HEK293 (cell line): ENCODE measurements around the gene RNF11.

Experiments used
- CTCF ChIA-PET: fragments of 350-600 bp; formaldehyde crosslinking; extraction: SDS; loops from one replicate; lab custom pipeline; 2021; ENCODE audit warnings: antibody characterized with exemption; lab: Yijun Ruan, JAX
- POLR2A ChIA-PET: fragments of 300-600 bp; formaldehyde crosslinking; extraction: SDS; loops from one replicate; lab custom pipeline; 2020; ENCODE audit warnings: antibody characterized with exemption, inconsistent platforms; lab: Yijun Ruan, JAX
- H3K27ac ChIP-seq: fragments of 200-500 bp; sonication (Bioruptor generic); 2 replicates; pipeline ENCODE4 v1.5.1; 2014; ENCODE audit warnings: low read depth, low read length, control low read depth, inconsistent platforms; ENCODE audit errors: extremely low read depth
- H3K36me3 ChIP-seq, 2 experiments: fragments of 200-500 bp in 1 of 2; sonication (Bioruptor generic) in 1 of 2; 1 replicate in 1 of 2; 2 replicates in 1 of 2; pipeline ENCODE4 v1.5.1; 2014 to 2017; ENCODE audit warnings: inconsistent platforms in 2 of 2, low read length in 2 of 2; ENCODE audit not compliant: control insufficient read depth in 2 of 2, insufficient read depth in 1 of 2
- H3K4me1 ChIP-seq: fragments of 200-500 bp; sonication (Bioruptor generic); 2 replicates; pipeline ENCODE4 v1.5.1; 2014; ENCODE audit warnings: mild to moderate bottlenecking, low read length, inconsistent platforms; ENCODE audit not compliant: control insufficient read depth, insufficient read depth
- H3K4me3 ChIP-seq: 2 replicates; pipeline ENCODE4 v1.5.1; 2011; ENCODE audit warnings: low read depth, mild to moderate bottlenecking, control low read depth, low read length, moderate library complexity
- H3K9me3 ChIP-seq: fragments of 200-500 bp; sonication (Bioruptor generic); 2 replicates; pipeline ENCODE4 v1.5.1; 2014; ENCODE audit warnings: low read depth, low read length, inconsistent platforms; ENCODE audit not compliant: control insufficient read depth, insufficient read depth
- BCL11A ChIP-seq: fragments of 450-650 bp; formaldehyde crosslinking; IDR thresholded peaks from 2 replicates; pipeline ENCODE4 v1.5.1; 2016; ENCODE audit warnings: low read depth, missing biosample characterization, missing genetic modification characterization
- BCL11B ChIP-seq: fragments of 450-650 bp; formaldehyde crosslinking; IDR thresholded peaks from 2 replicates; pipeline ENCODE4 v1.5.1; 2016; ENCODE audit warnings: low read depth, missing biosample characterization, missing genetic modification characterization
- GFI1B ChIP-seq: fragments of 450-650 bp; formaldehyde crosslinking; IDR thresholded peaks from 2 replicates; pipeline ENCODE4 v1.5.1; 2016; ENCODE audit warnings: missing biosample characterization, missing genetic modification characterization
- OVOL3 ChIP-seq: fragments of 450-650 bp; formaldehyde crosslinking; IDR thresholded peaks from 2 replicates; pipeline ENCODE4 v1.5.1; 2016; ENCODE audit warnings: missing biosample characterization, missing genetic modification characterization
- REPIN1 ChIP-seq: fragments of 450-650 bp; formaldehyde crosslinking; IDR thresholded peaks from 2 replicates; pipeline ENCODE4 v1.5.1; 2017; ENCODE audit warnings: missing biosample characterization, missing genetic modification characterization, low read depth
- ZBTB48 ChIP-seq: fragments of 450-650 bp; formaldehyde crosslinking; IDR thresholded peaks from 2 replicates; pipeline ENCODE4 v1.5.1; 2016; ENCODE audit warnings: missing biosample characterization, missing genetic modification characterization
- ZNF114 ChIP-seq: fragments of 450-650 bp; formaldehyde crosslinking; IDR thresholded peaks from 2 replicates; pipeline ENCODE4 v1.5.0; 2017; ENCODE audit warnings: missing biosample characterization, missing genetic modification characterization
- ZNF274 ChIP-seq, 2 experiments: fragments of 200-500 bp in 1 of 2; fragments of 450-650 bp in 1 of 2; sonication (Bioruptor generic) in 1 of 2; formaldehyde crosslinking in 1 of 2; IDR thresholded peaks; 2 replicates each; pipeline versions ENCODE4 v1.5.1 to v1.6.1; 2014 to 2016; ENCODE audit warnings: borderline replicate concordance in 1 of 2, inconsistent platforms in 1 of 2, low read length in 1 of 2, missing biosample characterization in 1 of 2, missing genetic modification characterization in 1 of 2
- ZNF626 ChIP-seq: fragments of 450-650 bp; sonication (Bioruptor Pico); formaldehyde crosslinking; IDR thresholded peaks from 2 replicates; pipeline ENCODE4 v1.5.1; 2018; ENCODE audit warnings: missing biosample characterization, missing genetic modification characterization, inconsistent platforms
- ZNF707 ChIP-seq: fragments of 450-650 bp; formaldehyde crosslinking; IDR thresholded peaks from 2 replicates; pipeline ENCODE4 v1.5.1; 2016; ENCODE audit warnings: missing biosample characterization, missing genetic modification characterization
- ZSCAN16 ChIP-seq: fragments of 450-650 bp; formaldehyde crosslinking; IDR thresholded peaks from 2 replicates; pipeline ENCODE4 v1.5.1; 2016; ENCODE audit warnings: missing biosample characterization, missing genetic modification characterization
- ZSCAN23 ChIP-seq: fragments of 450-650 bp; formaldehyde crosslinking; IDR thresholded peaks from 2 replicates; pipeline ENCODE4 v1.5.1; 2016; ENCODE audit warnings: missing biosample characterization, missing genetic modification characterization
- ZXDB ChIP-seq: fragments of 450-650 bp; formaldehyde crosslinking; IDR thresholded peaks from 2 replicates; pipeline ENCODE4 v1.5.1; 2016; ENCODE audit warnings: missing biosample characterization, missing genetic modification characterization
- TF ChIP-seq, protein P1 (sequence below): fragments of 450-650 bp; formaldehyde crosslinking; IDR thresholded peaks from 2 replicates; pipeline ENCODE4 v1.5.1; 2016; ENCODE audit warnings: missing biosample characterization, missing genetic modification characterization
- TF ChIP-seq, protein P2 (sequence below): fragments of 450-650 bp; formaldehyde crosslinking; IDR thresholded peaks from 2 replicates; pipeline ENCODE4 v1.5.1; 2016; ENCODE audit warnings: missing biosample characterization, missing genetic modification characterization, low read depth
- TF ChIP-seq, protein P3 (sequence below): fragments of 450-650 bp; formaldehyde crosslinking; IDR thresholded peaks from 2 replicates; pipeline ENCODE4 v1.5.1; 2016; ENCODE audit warnings: missing biosample characterization, missing genetic modification characterization
- TF ChIP-seq, protein P4 (sequence below): fragments of 450-650 bp; formaldehyde crosslinking; IDR thresholded peaks from 2 replicates; pipeline ENCODE4 v1.5.1; 2016; ENCODE audit warnings: missing biosample characterization, missing genetic modification characterization
- TF ChIP-seq, protein P5 (sequence below): fragments of 450-650 bp; formaldehyde crosslinking; IDR thresholded peaks from 2 replicates; pipeline ENCODE4 v1.5.1; 2016; ENCODE audit warnings: missing biosample characterization, missing genetic modification characterization

RNF11 gene

DNA sequence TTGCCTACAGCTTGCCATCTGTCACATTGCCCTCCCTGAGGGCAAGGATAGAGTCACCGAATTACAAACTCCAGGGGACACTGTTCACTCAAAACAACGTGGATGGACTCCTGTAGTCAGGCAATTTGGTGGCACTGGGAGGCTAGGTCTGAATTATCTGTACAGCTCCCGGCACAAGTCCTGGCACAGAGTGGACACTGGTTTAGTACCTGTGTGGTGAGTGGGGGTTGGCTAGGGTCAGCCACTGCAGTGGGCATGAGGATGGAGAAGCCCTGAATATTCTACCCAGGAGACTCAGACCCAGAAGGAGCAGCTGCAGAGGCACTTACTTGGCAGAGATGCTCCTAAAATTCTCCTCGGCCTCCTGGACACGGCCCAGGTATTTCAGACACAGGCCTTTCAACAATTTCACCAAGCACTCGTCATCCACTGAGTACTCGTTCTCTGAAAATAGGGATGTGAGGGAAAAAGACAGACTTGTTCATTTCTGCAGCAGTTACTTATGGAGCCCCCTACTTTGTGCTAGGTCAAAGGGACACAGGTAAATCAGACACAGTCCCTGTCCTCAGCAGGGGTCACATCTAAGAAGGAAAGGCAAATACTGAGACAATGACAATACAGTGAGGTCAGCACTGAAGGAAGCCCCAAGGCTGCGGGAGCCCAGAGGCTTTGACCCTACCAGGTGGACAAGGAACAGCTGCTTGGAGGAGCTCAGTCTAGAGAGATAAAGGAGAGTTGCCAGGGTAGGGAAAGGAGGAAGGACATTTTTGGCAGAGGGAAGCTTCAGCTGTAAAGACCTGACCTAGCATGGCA is 53.8 kb downstream of the RNF11 start (continued):
- TF ChIP-seq, protein P1, sequence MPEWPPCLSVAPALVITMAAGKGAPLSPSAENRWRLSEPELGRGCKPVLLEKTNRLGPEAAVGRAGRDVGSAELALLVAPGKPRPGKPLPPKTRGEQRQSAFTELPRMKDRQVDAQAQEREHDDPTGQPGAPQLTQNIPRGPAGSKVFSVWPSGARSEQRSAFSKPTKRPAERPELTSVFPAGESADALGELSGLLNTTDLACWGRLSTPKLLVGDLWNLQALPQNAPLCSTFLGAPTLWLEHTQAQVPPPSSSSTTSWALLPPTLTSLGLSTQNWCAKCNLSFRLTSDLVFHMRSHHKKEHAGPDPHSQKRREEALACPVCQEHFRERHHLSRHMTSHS (tag by site-specific recombination), result no peak
- no peak for TF ChIP-seq ZNF274 (IDR thresholded peaks at IDR 0.05; ENCODE audit: low read length)
- no peak for TF ChIP-seq ZNF274 (tag by site-specific recombination; IDR thresholded peaks at IDR 0.05; ENCODE audit: borderline replicate concordance)
- no peak for TF ChIP-seq ZXDB
- no peak for TF ChIP-seq OVOL3
- TF ChIP-seq, protein P2, sequence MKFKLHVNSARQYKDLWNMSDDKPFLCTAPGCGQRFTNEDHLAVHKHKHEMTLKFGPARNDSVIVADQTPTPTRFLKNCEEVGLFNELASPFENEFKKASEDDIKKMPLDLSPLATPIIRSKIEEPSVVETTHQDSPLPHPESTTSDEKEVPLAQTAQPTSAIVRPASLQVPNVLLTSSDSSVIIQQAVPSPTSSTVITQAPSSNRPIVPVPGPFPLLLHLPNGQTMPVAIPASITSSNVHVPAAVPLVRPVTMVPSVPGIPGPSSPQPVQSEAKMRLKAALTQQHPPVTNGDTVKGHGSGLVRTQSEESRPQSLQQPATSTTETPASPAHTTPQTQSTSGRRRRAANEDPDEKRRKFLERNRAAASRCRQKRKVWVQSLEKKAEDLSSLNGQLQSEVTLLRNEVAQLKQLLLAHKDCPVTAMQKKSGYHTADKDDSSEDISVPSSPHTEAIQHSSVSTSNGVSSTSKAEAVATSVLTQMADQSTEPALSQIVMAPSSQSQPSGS (tag by site-specific recombination), result no peak
- no peak for TF ChIP-seq ZNF626 (tag by site-specific recombination)

DNA sequence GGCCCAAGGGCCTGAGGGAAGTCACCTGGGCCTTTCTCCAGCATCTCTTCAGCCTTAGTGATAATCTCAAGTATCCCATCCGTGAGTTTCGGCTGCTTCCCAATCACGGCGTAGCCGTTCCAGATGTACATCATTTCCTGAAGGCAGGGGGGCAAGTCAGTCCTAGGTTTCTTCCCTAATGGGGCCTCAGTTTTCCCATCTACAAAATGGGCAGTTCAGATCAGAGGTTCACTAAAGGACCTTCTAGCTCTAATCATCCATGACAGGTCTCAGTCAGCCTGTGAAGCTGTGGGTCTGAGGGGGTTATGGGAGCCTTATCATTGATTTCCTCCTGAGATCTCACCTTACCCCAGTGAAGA is 54.4 kb downstream of the RNF11 start:
- CTCF ChIA-PET, result no interaction called here
- no peak overlapping the region for H3K4me3 ChIP-seq
- peaks cover 0 to 45% of the 10 kb centered on the region in 2 experiments; a peak in 2 of 3 replicates for H3K36me3 ChIP-seq
- no peaks in the 10 kb centered on the region for H3K4me1 ChIP-seq
- no peak overlapping the region for H3K27ac ChIP-seq
- TF ChIP-seq ZSCAN23 (tag by site-specific recombination) (no peak), ZNF707 (tag by site-specific recombination) (no peak), BCL11B (tag by site-specific recombination) (no peak), ZSCAN16 (tag by site-specific recombination) (no peak), ZNF114 (tag by site-specific recombination) (no peak), REPIN1 (tag by site-specific recombination) (no peak), BCL11A (tag by site-specific recombination) (no peak), GFI1B (tag by site-specific recombination) (no peak), ZBTB48 (tag by site-specific recombination) (no peak)
- TF ChIP-seq, protein P2 (tag by site-specific recombination), result no peak
- TF ChIP-seq, protein P3, sequence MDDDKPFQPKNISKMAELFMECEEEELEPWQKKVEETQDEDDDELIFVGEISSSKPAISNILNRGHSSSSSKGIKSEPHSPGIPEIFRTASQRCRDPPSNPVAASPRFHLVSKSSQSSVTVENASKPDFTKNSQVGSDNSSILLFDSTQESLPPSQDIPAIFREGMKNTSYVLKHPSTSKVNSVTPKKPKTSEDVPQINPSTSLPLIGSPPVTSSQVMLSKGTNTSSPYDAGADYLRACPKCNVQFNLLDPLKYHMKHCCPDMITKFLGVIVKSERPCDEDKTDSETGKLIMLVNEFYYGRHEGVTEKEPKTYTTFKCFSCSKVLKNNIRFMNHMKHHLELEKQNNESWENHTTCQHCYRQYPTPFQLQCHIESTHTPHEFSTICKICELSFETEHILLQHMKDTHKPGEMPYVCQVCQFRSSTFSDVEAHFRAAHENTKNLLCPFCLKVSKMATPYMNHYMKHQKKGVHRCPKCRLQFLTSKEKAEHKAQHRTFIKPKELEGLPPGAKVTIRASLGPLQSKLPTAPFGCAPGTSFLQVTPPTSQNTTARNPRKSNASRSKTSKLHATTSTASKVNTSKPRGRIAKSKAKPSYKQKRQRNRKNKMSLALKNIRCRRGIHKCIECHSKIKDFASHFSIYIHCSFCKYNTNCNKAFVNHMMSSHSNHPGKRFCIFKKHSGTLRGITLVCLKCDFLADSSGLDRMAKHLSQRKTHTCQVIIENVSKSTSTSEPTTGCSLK (tag by site-specific recombination), result no peak
- TF ChIP-seq, protein P4, sequence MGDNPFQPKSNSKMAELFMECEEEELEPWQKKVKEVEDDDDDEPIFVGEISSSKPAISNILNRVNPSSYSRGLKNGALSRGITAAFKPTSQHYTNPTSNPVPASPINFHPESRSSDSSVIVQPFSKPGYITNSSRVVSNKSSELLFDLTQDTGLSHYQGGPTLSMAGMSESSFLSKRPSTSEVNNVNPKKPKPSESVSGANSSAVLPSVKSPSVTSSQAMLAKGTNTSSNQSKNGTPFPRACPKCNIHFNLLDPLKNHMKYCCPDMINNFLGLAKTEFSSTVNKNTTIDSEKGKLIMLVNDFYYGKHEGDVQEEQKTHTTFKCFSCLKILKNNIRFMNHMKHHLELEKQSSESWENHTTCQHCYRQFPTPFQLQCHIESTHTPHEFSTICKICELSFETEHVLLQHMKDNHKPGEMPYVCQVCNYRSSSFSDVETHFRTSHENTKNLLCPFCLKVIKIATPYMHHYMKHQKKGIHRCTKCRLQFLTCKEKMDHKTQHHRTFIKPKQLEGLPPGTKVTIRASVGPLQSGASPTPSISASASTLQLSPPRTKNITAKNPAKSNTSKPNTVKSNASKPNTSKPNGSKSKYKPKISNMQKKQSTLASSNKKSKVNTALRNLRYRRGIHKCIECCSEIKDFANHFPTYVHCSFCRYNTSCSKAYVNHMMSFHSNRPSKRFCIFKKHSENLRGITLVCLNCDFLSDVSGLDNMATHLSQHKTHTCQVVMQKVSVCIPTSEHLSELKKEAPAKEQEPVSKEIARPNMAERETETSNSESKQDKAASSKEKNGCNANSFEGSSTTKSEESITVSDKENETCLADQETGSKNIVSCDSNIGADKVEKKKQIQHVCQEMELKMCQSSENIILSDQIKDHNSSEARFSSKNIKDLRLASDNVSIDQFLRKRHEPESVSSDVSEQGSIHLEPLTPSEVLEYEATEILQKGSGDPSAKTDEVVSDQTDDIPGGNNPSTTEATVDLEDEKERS, result no peak
- TF ChIP-seq, protein P5, sequence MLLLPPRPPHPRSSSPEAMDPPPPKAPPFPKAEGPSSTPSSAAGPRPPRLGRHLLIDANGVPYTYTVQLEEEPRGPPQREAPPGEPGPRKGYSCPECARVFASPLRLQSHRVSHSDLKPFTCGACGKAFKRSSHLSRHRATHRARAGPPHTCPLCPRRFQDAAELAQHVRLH (tag by site-specific recombination), result no peak
- H3K9me3 ChIP-seq, result no peaks in the 10 kb centered on the region
- POLR2A ChIA-PET, result no interaction called here
